SK-N-SH (cell line): ENCODE data around the gene OPCML. TPM values are rescaled to one million over a fixed set of nuclear protein-coding genes. Genes with fewer than 3 reads are reported as not detected.

ENCODE experiments used
- CTCF ChIA-PET: fragments of 300-600, 350-600 bp; formaldehyde crosslinking; extraction: SDS; loops from one replicate; lab custom pipeline; 2021; lab: Yijun Ruan, JAX
- POLR2A ChIA-PET: fragments of 350-600 bp; sonication (Branson Sonifier 250); formaldehyde crosslinking; extraction: SDS; loops from one replicate; lab custom pipeline; 2020; ENCODE audit warnings: antibody characterized with exemption, inconsistent platforms; lab: Yijun Ruan, JAX
- DNase-seq: peaks from one replicate; pipeline ENCODE4 v3.0.0; 2012
- H2AFZ ChIP-seq: fragments of 200-600 bp; sonication (generic); 2 replicates; pipeline ENCODE4 v1.8.1; 2016; ENCODE audit warnings: antibody characterized with exemption, mild to moderate bottlenecking, low read depth
- H3F3A ChIP-seq: fragments of 200-600 bp; sonication (generic); replicated peaks from 2 replicates; pipeline ENCODE3; 2016; ENCODE audit warnings: antibody characterized with exemption, mild to moderate bottlenecking; ENCODE audit not compliant: insufficient read depth
- H3K27ac ChIP-seq, 2 experiments: fragments of 200-500 bp in 1 of 2; fragments of 200-600 bp in 1 of 2; sonication (Bioruptor generic) in 1 of 2; sonication (generic), shearing (Covaris generic) in 1 of 2; 2 replicates each; pipeline versions ENCODE4 v1.5.1 to v1.6.1; 2014 to 2016; ENCODE audit warnings: low read depth in 2 of 2, inconsistent platforms in 1 of 2, low read length in 1 of 2, mild to moderate bottlenecking in 1 of 2, mixed read lengths in 1 of 2
- H3K27me3 ChIP-seq: fragments of 200-600 bp; sonication (generic), shearing (Covaris generic); 2 replicates; pipeline ENCODE4 v1.6.1; 2016; ENCODE audit warnings: mixed run types; ENCODE audit not compliant: insufficient read depth
- H3K36me3 ChIP-seq, 2 experiments: fragments of 200-500 bp in 1 of 2; fragments of 200-600 bp in 1 of 2; sonication (Bioruptor generic) in 1 of 2; sonication (generic) in 1 of 2; replicated peaks in 1 of 2; 2 replicates each; pipeline versions ENCODE3 to v1.5.1; 2014 to 2016; ENCODE audit warnings: low read length in 1 of 2, mild to moderate bottlenecking in 1 of 2; ENCODE audit not compliant: insufficient read depth in 2 of 2, control insufficient read depth in 1 of 2
- H3K4me1 ChIP-seq, 2 experiments: fragments of 200-500 bp in 1 of 2; fragments of 200-600 bp in 1 of 2; sonication (Bioruptor generic) in 1 of 2; sonication (generic), shearing (Covaris generic) in 1 of 2; 2 replicates each; pipeline versions ENCODE4 v1.5.1 to v1.6.1; 2014 to 2016; ENCODE audit warnings: low read depth in 1 of 2, low read length in 1 of 2, mixed run types in 1 of 2; ENCODE audit not compliant: insufficient read depth in 2 of 2, control insufficient read depth in 1 of 2
- H3K4me2 ChIP-seq: fragments of 200-600 bp; sonication (generic), shearing (Covaris generic); 2 replicates; pipeline ENCODE4 v1.6.1; 2017; ENCODE audit warnings: mixed run types
- H3K4me3 ChIP-seq, 2 experiments: fragments of 200-500 bp in 1 of 2; fragments of 200-600 bp in 1 of 2; sonication (Bioruptor generic) in 1 of 2; sonication (generic), shearing (Covaris generic) in 1 of 2; 2 replicates each; pipeline versions ENCODE4 v1.5.1 to v1.8.1; 2014 to 2016; ENCODE audit warnings: low read depth in 2 of 2, inconsistent platforms in 1 of 2, low read length in 1 of 2, mild to moderate bottlenecking in 1 of 2, mixed read lengths in 1 of 2, moderate library complexity in 1 of 2
- H3K79me2 ChIP-seq: fragments of 200-600 bp; sonication (generic); 2 replicates; pipeline ENCODE4 v1.8.1; 2017; ENCODE audit warnings: mild to moderate bottlenecking; ENCODE audit not compliant: insufficient read depth
- H3K9ac ChIP-seq: fragments of 200-600 bp; sonication (generic); 2 replicates; pipeline ENCODE4 v1.6.1; 2017; ENCODE audit warnings: mixed run types
- H3K9me2 ChIP-seq: fragments of 200-600 bp; sonication (generic); 2 replicates; pipeline ENCODE4 v1.6.1; 2017; ENCODE audit warnings: mixed run types
- H3K9me3 ChIP-seq: fragments of 200-600 bp; sonication (generic); 2 replicates; pipeline ENCODE4 v1.6.1; 2017; ENCODE audit warnings: mixed run types, mild to moderate bottlenecking, moderate library complexity
- H4K20me1 ChIP-seq: fragments of 200-600 bp; sonication (generic); 2 replicates; pipeline ENCODE4 v1.6.1; 2017; ENCODE audit warnings: mild to moderate bottlenecking, mixed run types; ENCODE audit not compliant: insufficient read depth
- CHD2 ChIP-seq: fragments of 150-350 bp; IDR thresholded peaks from 2 replicates; pipeline ENCODE4 v1.6.1; 2018; ENCODE audit warnings: low read length; ENCODE audit not compliant: partially characterized antibody
- ELF1 ChIP-seq: IDR thresholded peaks from 2 replicates; pipeline ENCODE4 v1.4.0; 2012
- FOXM1 ChIP-seq: IDR thresholded peaks from 2 replicates; pipeline ENCODE4 v1.4.0; 2012; ENCODE audit warnings: low read depth, mild to moderate bottlenecking
- GATA2 ChIP-seq: sonication (generic); formaldehyde crosslinking; IDR thresholded peaks from 2 replicates; pipeline ENCODE4 v1.5.0; 2020; ENCODE audit warnings: mild to moderate bottlenecking, missing genetic modification reagents
- JUND ChIP-seq: IDR thresholded peaks from 2 replicates; pipeline ENCODE4 v1.4.0; 2012
- MEF2A ChIP-seq: IDR thresholded peaks from 2 replicates; pipeline ENCODE4 v1.4.0; 2012; ENCODE audit warnings: low read depth, borderline replicate concordance
- NRF1 ChIP-seq: IDR thresholded peaks from 2 replicates; pipeline ENCODE4 v1.6.1; 2012; ENCODE audit warnings: low read depth, mild to moderate bottlenecking, low read length
- POLR2AphosphoS5 ChIP-seq: IDR thresholded peaks from 2 replicates; pipeline ENCODE4 v1.6.1; 2012; ENCODE audit warnings: low read depth, low read length
- RAD21 ChIP-seq: IDR thresholded peaks from 2 replicates; pipeline ENCODE4 v1.6.1; 2012; ENCODE audit warnings: mild to moderate bottlenecking, low read length
- RXRA ChIP-seq: IDR thresholded peaks from 2 replicates; pipeline ENCODE4 v1.4.0; 2012; ENCODE audit warnings: low read depth, mild to moderate bottlenecking, borderline replicate concordance
- SIN3A ChIP-seq: IDR thresholded peaks from 2 replicates; pipeline ENCODE4 v1.6.1; 2012; ENCODE audit warnings: low read depth, mild to moderate bottlenecking, low read length, moderate library complexity, borderline replicate concordance
- TAF1 ChIP-seq: IDR thresholded peaks from 2 replicates; pipeline ENCODE4 v1.6.1; 2012; ENCODE audit warnings: low read depth, mild to moderate bottlenecking, low read length, moderate library complexity, borderline replicate concordance
- TCF12 ChIP-seq: IDR thresholded peaks from 2 replicates; pipeline ENCODE4 v1.4.0; 2012
- TEAD4 ChIP-seq: IDR thresholded peaks from 2 replicates; pipeline ENCODE4 v1.4.0; 2012; ENCODE audit warnings: mild to moderate bottlenecking, borderline replicate concordance; ENCODE audit not compliant: insufficient read depth
- WGBS: methylation state at CpG from one replicate; pipeline ENCODE4 v1.1.6; 2017; ENCODE audit warnings: low lambda C conversion rate; 5-methylcytosine and 5-hydroxymethylcytosine counted together
- polyA plus RNA-seq, 3 experiments: library from polyadenylated mRNA; depleted of rRNA; stranded (reverse); fragments of >200 nt; gene quantifications; 2 replicates each; pipeline ENCODE4 v1.2.3, GENCODE V29; 2012
- TF ChIP-seq, protein P1 (sequence below): fragments of 150-350 bp; IDR thresholded peaks from 2 replicates; pipeline ENCODE4 v1.6.1; 2017; ENCODE audit warnings: antibody characterized with exemption, low read length, low read depth, borderline replicate concordance
- TF ChIP-seq, protein P2 (sequence below): IDR thresholded peaks from 2 replicates; pipeline ENCODE4 v1.4.0; 2012; ENCODE audit warnings: low read depth

OPCML gene
- polyA plus RNA-seq, 1 of the 3 experiments (the other 2 are of a cell fraction), result not detected

DNA sequence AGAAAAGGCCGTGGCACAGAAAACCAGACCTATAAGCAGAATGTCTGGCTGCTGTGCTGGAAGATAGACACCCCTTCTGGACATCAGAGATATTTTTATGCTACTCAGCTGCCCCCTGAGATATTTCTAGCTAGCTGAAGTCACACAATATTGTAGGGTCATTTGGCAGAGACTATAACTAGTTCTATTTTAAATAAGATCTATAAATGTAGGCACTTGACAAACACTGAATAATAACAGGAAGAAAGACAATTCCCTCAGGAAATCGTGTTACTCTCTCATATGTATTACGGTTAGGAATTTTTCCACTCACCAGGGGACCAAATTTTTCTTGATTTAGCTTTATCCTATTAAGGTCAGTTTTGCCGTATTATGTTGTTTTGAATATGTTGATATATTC is 845.4 kb downstream of the OPCML start:
- TF ChIP-seq MEF2A (no peak), JUND (no peak), TCF12 (no peak), FOXM1 (no peak), ELF1 (no peak), RXRA (no peak), CHD2 (no peak), RAD21 (no peak), POLR2AphosphoS5 (no peak)
- 32% methylated on average over 4 of the region's 4 CpGs for WGBS
- H3K4me2 ChIP-seq, result no peak overlapping the region
- no peaks in the 10 kb centered on the region for H3K4me1 ChIP-seq
- no peak for DNase-seq
- H3F3A ChIP-seq, result no peaks in the 10 kb centered on the region
- H3K27ac ChIP-seq, result no peak overlapping the region
- H4K20me1 ChIP-seq, result no peaks in the 10 kb centered on the region
- H3K79me2 ChIP-seq, result no peaks in the 10 kb centered on the region
- no peaks in the 10 kb centered on the region for H3K27me3 ChIP-seq
- H2AFZ ChIP-seq, result no peak overlapping the region
- no peaks in the 10 kb centered on the region for H3K9me3 ChIP-seq
- POLR2A ChIA-PET, result no interaction called here
- no peaks in the 10 kb centered on the region for H3K9me2 ChIP-seq
- no peaks in the 10 kb centered on the region for H3K36me3 ChIP-seq
- CTCF ChIA-PET, result no interaction called here
- H3K9ac ChIP-seq, result no peak overlapping the region
- H3K4me3 ChIP-seq, result no peak overlapping the region

DNA sequence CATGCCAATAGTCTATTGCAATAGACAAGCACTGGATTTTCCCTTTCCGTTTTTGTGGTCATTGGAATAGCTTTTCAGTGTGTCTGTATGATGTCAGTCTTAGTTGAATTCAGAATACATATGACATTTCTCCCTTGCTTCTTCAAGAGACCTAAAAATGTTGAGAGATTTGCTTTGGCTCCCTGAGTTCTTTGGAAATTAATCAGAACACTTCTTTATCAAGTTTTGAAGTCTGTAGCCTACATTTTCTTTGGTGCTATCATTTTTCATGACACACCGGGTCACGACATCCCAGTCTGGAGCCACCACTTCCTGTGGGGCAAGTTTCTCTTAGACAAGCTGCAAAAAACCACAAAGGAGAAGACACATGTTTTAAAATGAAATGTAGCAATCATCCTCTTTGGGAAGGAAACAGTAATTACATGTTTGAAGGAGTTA is 847.1 kb downstream of the OPCML start:
- no peak for DNase-seq
- TF ChIP-seq JUND, result no peak
- no peak for TF ChIP-seq SIN3A
- no peak for TF ChIP-seq MEF2A
- TF ChIP-seq TCF12, result no peak
- ChIA-PET POLR2A (no interaction called here), CTCF (no interaction called here)
- Histone ChIP-seq H3K27me3 (no peaks in the 10 kb centered on the region), H3K4me3 (no peak overlapping the region), H3K27ac (no peak overlapping the region), H3K4me1 (no peaks in the 10 kb centered on the region), H3F3A (no peaks in the 10 kb centered on the region), H2AFZ (no peak overlapping the region), H3K9me2 (no peaks in the 10 kb centered on the region), H3K4me2 (no peak overlapping the region), H3K36me3 (no peaks in the 10 kb centered on the region), H3K79me2 (no peaks in the 10 kb centered on the region), H4K20me1 (no peaks in the 10 kb centered on the region), H3K9ac (no peak overlapping the region), H3K9me3 (no peaks in the 10 kb centered on the region)
- WGBS, result 14% methylated on average over 3 of the region's 3 CpGs

DNA sequence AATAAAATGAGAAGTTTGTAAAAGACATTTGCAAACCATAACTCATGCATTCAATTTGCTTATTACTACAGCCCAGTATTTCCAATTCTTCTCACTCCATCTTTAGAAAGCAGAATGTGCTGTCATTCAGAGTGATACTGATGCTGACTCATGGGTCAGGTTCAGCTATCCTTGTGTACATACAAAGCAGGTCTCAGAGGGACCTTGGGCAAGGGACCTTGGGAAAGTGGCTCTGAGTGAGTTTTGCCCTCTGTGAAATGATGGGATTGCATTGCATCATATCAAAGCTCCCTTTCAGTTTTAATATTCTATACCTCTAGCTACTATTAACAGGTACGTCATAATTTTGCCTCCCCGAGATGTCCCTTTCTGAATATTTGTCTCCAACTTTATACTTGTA is 848.7 kb downstream of the OPCML start:
- Histone ChIP-seq H3K4me1 (no peaks in the 10 kb centered on the region), H3K9ac (no peak overlapping the region), H3K79me2 (no peaks in the 10 kb centered on the region), H4K20me1 (no peaks in the 10 kb centered on the region), H3K4me3 (no peak overlapping the region), H3K36me3 (no peaks in the 10 kb centered on the region), H3K27me3 (no peaks in the 10 kb centered on the region), H3K9me3 (no peaks in the 10 kb centered on the region), H3K9me2 (no peaks in the 10 kb centered on the region), H3K4me2 (no peak overlapping the region), H3K27ac (no peak overlapping the region), H3F3A (no peaks in the 10 kb centered on the region), H2AFZ (no peak overlapping the region)
- no peak for TF ChIP-seq RXRA
- no peak for TF ChIP-seq FOXM1
- TF ChIP-seq GATA2, result no peak
- no peak for TF ChIP-seq TEAD4
- TF ChIP-seq RAD21, result no peak
- TF ChIP-seq, protein P1, sequence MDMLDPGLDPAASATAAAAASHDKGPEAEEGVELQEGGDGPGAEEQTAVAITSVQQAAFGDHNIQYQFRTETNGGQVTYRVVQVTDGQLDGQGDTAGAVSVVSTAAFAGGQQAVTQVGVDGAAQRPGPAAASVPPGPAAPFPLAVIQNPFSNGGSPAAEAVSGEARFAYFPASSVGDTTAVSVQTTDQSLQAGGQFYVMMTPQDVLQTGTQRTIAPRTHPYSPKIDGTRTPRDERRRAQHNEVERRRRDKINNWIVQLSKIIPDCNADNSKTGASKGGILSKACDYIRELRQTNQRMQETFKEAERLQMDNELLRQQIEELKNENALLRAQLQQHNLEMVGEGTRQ, result no peak
- TF ChIP-seq, protein P2, sequence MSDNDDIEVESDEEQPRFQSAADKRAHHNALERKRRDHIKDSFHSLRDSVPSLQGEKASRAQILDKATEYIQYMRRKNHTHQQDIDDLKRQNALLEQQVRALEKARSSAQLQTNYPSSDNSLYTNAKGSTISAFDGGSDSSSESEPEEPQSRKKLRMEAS, result no peak
- TF ChIP-seq NRF1, result no peak
- TF ChIP-seq TAF1, result no peak
- CTCF ChIA-PET, result no interaction called here
- 38% methylated on average over 2 of the region's 2 CpGs for WGBS
- POLR2A ChIA-PET, result no interaction called here
- DNase-seq, result no peak
